Sigmoid colon (tissue), 4 donors: ENCODE data around the gene MDH1B.

Source experiments
- CTCF ChIP-seq, 4 experiments: fragments of 450-650 bp in 3 of 4; fragments of 200-600 bp in 1 of 4; IDR thresholded peaks; one replicate each; pipeline ENCODE4 v1.5.1; 2016 to 2019; ENCODE audit warnings: antibody characterized with exemption in 4 of 4, mild to moderate bottlenecking in 3 of 4, moderate library complexity in 2 of 4
- EP300 ChIP-seq, 4 donors: sonication (generic); formaldehyde crosslinking; IDR thresholded peaks; one replicate each; pipeline ENCODE4 v1.6.1; 2017; ENCODE audit warnings: antibody characterized with exemption in 4 of 4
- POLR2A ChIP-seq, 2 donors: fragments of 450-650 bp; IDR thresholded peaks; one replicate each; pipeline ENCODE4 v1.6.1; 2016; ENCODE audit warnings: antibody characterized with exemption in 2 of 2, mild to moderate bottlenecking in 2 of 2, moderate library complexity in 2 of 2
- POLR2AphosphoS5 ChIP-seq, 4 donors: sonication (generic); formaldehyde crosslinking; IDR thresholded peaks; one replicate each; pipeline ENCODE4 v1.6.1; 2017; ENCODE audit warnings: antibody characterized with exemption in 4 of 4

GRCh38 chr2:206700156-206700555 lies 65.0 kb downstream of the MDH1B start:
- TF ChIP-seq POLR2AphosphoS5 (IDR thresholded peaks at IDR 0.05) (no peak), CTCF (IDR thresholded peaks at IDR 0.05) (no peak), POLR2A (IDR thresholded peaks at IDR 0.05) (no peak), EP300 (IDR thresholded peaks at IDR 0.05) (no peak)
